HG03108 (cell line): ENCODE data around the gene FALEC.
"Not testable (repeated sequence)": the region's sequence is repeated elsewhere in the genome, so short reads cannot be mapped to it uniquely, and the experiment has no call there.

ENCODE experiments used
- ATAC-seq: cut with Tn5 transposase; IDR thresholded peaks from one replicate; pipeline ENCODE4 v1.9.1; 2021; ENCODE audit warnings: moderate library complexity; ENCODE audit not compliant: unreplicated experiment

The FALEC gene

DNA sequence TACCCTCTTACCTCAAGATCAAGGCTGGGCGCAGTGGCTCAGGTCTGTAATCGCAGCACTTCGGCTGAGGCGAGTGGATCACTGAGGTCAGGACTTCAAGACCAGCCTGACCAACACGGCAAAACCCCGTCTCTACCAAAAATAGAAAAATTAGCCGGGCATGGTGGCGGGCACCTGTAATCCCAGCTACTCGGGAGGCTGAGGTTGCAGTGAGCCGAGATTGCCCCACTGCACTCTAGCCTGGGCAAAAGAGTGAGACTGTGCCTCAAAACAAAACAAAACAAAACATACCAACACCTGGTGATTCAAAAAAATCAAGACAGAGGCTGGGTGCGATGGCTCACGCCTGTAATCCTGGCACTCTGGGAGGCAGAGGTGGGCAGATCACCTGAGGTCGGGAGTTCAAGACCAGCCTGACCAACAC is 58.1 kb downstream of the FALEC start:
- not testable (repeated sequence) for ATAC-seq

DNA sequence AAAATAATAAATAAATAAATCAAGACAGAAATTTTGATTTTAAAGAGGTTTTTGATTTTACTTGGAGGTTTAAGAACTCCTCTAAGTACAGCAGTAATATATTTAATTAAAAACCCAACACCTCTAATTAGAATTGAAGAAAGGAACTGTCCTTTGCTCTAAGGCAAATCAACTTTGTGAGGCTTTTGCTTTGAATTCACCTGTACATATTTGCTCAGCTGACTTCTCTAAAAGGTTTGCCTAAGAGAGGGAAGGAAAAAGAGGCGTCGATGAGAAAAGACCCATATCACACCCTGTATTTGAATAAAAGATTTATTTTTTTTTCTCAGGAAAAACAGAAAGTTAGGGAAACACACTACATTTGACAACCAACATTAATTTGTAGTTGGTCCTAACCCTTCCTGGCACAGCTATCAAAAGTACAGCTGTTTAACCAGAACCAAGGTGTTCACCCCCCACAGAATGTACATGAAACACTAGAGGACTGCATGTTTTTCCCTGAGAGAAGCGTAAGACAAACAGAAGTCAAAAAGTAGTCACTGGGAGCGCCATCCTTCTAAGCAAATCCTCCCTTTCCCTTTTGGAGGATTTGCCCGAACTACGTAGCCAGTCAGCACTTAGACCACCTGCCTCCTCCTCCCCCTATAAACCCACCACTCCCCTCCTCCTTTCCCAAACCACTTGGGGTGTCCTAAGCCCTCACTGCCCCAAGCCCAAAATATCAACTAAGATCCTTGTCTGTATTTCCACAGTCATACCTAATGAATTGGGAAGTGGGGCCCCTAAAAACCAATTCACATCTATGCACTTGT is 58.9 kb downstream of the FALEC start:
- ATAC-seq: no peak

DNA sequence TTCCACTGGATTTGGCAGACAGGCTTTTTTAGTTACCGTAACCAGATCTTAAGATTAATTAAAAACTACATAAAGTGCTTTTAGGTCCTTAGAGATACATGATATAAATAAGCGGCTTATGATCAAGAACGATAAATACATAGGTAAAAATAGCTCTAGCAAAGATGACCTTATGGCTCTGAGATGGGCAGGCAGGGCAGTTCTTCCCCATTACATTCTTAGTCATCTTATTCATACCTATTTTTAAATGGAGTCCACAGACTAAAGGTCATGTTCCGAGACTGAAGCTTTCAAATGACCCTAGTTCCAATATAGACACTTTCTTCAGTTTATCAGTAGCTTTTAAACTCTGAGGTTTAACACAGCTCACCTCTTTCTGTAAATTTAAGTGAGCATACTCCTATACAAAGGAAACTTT is 59.5 kb downstream of the FALEC start:
- ATAC-seq: no peak

DNA sequence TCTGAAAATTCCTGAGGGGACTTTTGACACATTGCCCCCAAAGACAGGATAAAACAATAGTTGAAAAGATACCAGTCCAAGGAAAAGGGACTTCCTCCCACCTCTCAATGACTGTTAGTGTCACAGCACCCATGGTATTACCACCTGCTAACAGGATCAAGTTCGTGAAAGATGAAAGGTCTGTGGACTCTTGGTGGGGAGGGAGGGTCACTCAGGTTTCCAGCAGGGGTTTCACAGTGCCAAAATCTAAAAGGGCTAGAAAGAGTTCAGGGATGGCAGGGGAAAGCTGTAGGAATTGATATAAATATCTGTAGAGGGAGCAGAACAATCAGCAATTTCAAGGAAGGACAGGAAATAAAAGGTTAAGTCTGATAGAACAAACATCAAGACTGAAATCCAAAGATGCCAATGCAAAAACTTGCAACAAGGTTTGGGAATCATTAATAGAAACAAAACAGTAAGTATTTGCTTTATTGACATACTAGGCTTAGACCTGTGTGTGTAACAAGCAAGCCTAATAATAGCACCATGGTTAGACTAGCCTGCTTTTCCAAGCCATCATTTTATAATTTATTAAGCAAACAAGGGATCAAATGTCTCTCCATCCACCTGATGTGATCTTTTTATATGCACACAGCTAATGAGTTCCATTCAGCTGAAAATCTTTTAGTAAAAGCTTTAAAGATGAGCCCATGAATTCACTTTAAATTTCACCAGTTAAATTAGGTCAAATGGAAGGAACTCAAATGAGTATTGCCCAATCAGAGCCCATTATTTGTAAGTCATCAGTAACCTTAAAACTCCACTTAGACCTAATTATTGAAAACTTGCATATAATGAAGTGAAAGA is 60.2 kb downstream of the FALEC start:
- no peak for ATAC-seq

DNA sequence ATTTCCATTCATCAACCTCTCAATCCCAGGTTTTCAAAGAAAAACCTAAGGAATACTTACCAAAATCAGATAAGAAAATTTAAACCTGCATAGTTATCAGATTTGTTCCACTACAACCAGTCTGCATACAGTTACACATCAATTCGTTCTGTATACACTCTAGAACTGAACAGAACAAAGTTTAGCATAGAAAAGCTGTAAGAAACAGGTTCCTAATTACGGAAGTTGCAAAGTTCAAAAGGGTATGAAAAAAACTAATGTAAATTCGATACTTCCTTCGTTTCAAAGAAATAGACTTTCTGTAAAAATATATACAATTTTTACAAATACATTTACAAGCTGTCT is 60.8 kb downstream of the FALEC start:
- no peak for ATAC-seq

DNA sequence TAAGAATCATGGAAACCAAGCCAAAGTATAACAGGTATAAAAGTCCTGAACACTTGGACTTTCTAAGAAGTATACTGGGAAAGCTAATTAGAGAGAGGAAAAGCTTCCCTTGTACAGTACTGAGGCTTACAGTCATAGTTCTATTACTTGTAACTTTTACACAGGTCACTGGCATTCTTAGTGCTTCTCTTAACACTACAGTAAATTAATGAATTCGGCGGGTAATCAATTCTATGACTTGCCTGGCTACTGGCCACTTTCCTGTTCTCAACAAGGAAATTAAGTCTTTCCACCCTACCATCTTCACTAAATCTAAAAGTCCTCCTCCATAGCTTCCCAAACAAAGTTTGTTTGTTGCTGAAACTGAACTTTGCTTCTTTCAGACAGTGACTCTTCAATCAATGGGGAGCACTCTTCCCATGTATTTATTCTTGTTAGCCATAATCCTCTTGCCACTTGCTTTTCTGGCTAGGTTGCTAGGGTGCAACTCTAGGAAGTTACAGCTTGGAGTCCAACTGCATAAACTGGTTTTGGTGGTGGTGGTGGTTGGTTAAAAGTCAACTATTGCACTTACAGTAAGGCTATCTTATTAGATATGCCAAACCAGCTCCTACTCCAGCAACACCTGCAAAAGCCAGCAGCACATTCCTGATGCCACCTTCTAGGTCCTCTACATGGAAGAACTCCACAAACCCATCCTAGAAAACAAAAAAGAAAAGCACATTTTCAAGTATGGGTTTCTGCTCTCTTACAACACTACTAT is 61.4 kb downstream of the FALEC start:
- no peak for ATAC-seq

DNA sequence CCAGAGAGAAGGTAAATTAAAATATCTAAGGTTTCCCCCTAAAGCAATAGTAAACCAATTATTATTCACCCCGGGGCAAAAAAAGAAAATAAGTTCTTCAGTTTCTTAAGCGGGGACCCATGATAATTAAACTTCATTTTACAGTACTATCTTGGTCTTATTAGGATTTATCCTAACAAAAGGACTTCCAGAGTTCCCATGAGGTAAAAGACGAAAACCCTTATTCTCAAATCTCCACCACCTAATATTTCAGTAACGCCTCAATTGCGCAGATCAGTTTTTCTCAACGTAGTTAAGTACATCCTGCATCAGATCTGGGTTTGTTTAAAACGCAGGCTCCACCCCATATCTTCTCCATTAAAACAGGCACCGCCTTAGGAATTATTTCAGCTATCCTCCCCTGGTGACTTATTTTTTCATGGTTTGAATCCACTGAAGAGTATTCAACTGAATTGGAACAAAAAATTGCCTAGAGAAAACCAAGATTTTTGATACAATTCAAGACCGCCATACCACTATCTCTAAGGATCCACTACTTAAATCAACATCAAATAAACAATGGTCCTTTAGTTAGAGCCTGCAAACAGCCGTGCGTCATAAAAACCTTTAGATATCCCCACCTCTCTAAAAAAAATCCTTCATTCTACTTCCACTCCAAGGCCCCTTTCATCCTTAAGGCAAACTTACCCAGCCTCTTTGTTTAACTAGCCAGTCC is 62.2 kb downstream of the FALEC start:
- ATAC-seq: no peak

DNA sequence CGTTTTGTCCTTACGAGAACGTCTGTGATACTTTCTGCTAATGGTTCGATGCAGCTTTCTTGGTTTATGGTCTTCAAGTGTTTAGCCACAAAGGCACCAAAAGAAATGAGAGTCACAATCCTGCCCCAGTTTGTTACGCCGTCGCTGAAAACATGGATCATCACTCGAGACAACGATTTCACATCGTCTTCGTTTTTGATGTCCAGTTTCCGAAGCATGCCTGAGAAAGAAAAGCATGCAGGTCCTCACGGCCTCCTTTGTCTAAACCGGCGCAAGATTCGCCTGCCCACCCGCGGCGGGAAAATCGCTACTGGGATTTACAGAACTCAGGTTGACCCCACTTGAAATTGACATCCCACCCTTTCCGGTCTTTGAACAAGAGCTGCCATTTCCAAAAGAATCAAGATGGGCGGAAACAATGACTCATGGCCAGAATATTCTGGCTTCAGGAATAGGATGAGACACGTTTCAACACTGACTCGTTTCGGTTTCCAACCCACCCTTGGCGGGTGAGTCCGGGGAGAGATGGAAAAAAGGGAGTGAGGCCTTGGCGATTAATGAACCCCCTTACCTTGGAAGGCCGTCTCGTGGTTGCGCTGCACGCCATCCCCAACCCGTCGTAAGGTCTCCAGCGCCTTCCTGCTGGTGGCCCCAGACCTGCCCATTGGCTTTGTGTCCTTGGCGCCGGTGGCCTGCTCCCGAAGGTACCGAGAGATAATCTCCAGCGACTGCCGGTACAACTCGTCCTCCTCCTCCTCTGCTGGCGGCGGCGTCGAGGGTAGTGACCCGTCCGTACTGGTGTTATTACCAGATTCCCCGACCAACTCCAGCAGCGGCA is 62.9 kb downstream of the FALEC start:
- no peak for ATAC-seq

DNA sequence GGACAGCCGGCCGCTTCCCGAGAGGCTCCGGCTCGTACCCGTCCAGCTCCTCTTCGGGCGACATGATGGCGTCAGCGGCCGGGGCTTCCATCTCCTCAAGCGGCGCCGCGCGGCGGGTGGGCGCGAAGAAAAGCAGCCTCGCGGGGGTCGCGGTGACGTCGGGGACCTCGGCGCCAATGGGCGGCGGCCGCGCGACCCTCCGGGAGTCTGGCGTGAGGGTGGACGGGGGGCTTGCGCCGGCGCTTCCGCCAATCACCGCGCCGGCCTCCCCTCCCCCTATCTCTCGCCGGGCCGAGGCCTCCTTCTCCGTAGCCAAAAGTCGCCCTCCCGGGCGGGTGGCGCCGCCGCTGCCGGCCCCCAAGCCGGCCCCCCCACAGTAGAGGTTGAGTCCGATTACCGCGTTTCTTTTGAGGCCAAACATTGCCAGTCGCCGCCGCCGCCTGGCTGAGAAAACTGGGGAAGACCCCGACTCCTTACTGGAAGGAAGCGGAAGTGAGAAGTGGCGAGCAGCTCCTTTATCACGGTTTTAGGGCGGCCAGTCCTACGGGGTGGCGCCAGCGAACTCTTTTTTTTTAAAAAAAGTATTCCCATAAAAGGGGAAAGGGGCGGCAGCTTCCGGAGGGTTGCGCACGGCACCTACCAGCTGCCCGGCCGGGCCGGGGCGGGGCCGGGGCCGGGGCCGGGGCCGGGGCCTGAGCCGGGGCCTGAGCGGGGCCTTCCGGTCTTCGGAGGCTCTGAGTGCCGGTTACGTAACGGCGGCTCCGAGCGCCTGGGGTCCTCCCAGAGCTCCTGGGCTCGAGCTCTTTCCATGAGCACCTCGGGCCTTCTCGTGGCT is 63.8 kb downstream of the FALEC start, which contains the start of gene MCL1:
MCL1 (minus strand) TSS at position 501 of the 835 bp plus-strand sequence; CDS start at position 421, 80 bp downstream.
- peak; percentile 85 for ATAC-seq

DNA sequence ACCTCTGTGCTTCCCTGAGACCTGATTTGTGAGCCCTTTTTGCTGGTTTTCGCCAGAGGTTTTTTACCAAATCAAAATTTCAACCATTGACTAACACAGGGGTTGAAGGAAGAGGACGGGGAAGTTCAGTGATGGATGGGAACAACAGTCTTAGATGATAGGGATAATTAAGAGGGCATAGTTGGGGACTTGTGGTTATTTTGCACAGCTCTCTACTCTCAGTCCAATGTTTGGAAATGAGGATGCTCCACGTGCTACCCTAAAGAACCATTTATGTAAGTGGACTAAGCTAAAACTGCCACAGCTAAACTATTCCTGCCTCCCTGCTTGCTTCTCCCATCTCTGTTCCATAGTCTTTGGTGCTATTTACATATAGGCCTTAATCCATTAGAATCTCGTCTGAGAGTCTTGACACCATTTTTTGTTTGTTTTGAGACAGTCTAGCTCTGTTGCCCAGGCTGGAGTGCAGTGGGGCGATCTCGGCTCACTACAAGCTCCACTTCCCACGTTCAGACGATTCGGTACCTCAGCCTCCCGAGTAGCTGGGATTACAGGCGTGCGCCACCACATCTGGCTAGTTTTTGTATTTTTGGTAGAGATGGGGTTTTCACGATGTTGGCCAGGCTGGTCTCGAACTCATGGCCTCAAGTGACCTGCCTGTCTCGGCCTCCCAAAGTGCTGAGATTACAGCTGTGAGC is 64.5 kb downstream of the FALEC start:
- ATAC-seq: no peak

DNA sequence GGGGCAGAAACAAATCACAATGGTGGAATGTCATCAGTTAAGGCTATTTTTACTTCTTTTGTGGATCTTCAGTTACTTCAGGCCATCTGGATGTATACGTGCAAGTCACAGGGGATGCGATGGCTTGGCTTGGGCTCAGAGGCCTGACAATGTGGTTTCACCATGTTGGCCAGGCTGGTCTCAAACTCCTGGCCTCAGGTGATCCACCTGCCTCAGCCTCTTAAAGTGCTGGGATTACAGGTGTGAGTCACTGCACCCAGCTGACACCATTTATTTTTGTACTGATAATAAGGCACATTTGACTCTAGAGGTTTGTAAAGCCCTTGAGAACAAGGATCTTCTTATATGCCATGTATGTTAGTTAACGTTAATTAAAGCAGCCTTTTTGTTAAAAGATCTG is 65.4 kb downstream of the FALEC start:
- ATAC-seq: not testable (repeated sequence)

DNA sequence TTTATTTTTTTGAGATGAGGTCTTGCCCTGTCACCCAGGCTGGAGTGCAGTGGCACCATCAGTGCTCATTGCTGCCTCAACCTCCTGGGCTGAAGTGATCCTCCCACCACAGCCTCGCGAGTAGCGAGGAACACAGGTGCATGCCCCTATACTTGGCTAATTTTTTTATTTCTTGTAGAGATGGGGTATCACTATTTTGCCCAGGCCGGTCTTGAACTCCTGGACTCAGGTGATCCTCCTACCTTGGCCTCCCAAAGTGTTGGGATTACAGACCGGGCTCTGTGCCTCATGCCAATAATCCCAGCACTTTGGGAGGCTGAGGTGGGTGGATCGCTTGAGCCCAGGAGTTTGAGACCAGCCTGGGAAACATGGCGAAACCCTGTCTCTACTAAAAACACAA is 65.9 kb downstream of the FALEC start:
- ATAC-seq: not testable (repeated sequence)

DNA sequence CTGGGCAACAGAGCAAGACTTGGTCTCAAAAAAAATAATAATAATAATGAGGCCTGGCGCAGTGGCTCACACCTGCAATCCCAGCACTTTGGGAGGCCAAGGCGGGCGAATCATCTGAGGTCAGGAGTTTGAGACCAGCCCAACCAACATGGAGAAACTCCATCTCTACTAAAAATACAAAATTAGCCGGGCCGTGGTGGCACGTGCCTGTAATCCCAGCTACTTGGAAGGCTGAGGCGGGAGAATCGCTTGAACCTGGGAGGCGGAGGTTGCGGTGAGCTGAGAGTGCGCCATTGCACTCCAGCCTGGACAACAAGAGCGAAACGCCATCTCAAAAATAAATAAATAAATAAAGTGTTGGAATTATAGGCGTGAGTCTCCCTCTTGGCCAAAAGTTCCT is 66.4 kb downstream of the FALEC start:
- ATAC-seq: not testable (repeated sequence)

DNA sequence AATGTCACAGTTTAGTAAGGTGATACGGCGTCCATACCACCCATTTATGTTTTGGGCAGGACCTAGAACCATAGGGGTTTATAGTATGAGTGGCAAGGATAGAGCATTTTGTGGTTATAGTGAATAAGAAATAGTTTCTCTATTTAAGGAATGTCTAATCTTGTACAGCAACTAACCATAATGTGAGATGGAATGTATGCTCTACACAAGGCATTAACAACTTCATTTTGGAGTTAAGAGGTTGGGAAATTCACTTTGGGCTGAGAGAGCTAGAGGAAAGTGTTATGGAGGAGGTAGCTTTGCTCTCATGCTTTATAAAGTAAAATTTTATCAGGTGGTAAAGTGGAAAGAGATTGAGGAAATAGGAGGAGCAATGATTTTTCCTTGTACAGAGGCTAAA is 66.8 kb downstream of the FALEC start:
- no peak for ATAC-seq
